Measurements from ENCODE around the gene PRDM8.

- no peak for TF ChIP-seq YY1 (IDR thresholded peaks at IDR 0.05; ENCODE audit: insufficient read depth, insufficient read length)
- TF ChIP-seq ZNF274 (IDR thresholded peaks at IDR 0.05; ENCODE audit: low read depth, low read length) = no peak
- no peak for TF ChIP-seq SUZ12 (IDR thresholded peaks at IDR 0.05; ENCODE audit: extremely low read depth, insufficient read depth, insufficient read length)
Measured at GRCh38 chr4:80202741-80203553, 5.6 kb downstream of the PRDM8 start.

Measured in NT2/D1 (cell line).